ENCODE results near the gene ASB6. TPM values are rescaled to one million over a fixed set of nuclear protein-coding genes. Genes with fewer than 3 reads are reported as not detected.

ASB6 gene
- polyA plus RNA-seq, 1 of the 3 experiments (the other 2 are of a cell fraction) = 35.9 TPM

GRCh38 chr9:129649726-129650679 is 8.1 kb upstream of the ASB6 start:
- peak overlapping the region; percentile 33 to 97; a peak in 3 of 4 replicates for H3K27ac ChIP-seq (ENCODE audit: low read depth in 2 of 2, low read length in 1 of 2)
- CTCF ChIA-PET = interaction anchor here (1.1 to 1.4 kb wide), 3 partner anchors 9 to 140 kb away, joined by 3 to 7 read pairs (median 4); no protein-coding TSS in a partner anchor
- H3K36me3 ChIP-seq (replicated peaks in 1 of 2; ENCODE audit: control insufficient read depth in 1 of 2, insufficient read depth in 2 of 2, low read length in 1 of 2) = no peaks in the 10 kb centered on the region
- DNase-seq = peak; percentile 92
- no peaks in the 10 kb centered on the region for H3K9me2 ChIP-seq
- no peaks in the 10 kb centered on the region for H4K20me1 ChIP-seq (ENCODE audit: insufficient read depth)
- peaks cover 2% of the 10 kb centered on the region for H3F3A ChIP-seq (replicated peaks; ENCODE audit: insufficient read depth)
- POLR2A ChIA-PET = interaction anchor here (0.6 to 1.2 kb wide), 4 partner anchors 27 to 75 kb away, joined by 3 to 4 read pairs (median 4); no protein-coding TSS in a partner anchor
- no peaks in the 10 kb centered on the region for H3K9me3 ChIP-seq
- no peaks in the 10 kb centered on the region for H3K79me2 ChIP-seq (ENCODE audit: insufficient read depth)
- peaks cover 0 to 36% of the 10 kb centered on the region in 2 experiments; a peak in 2 of 4 replicates for H3K4me1 ChIP-seq (ENCODE audit: control insufficient read depth in 1 of 2, insufficient read depth in 2 of 2, low read depth in 1 of 2, low read length in 1 of 2)
- H3K27me3 ChIP-seq (ENCODE audit: insufficient read depth) = no peaks in the 10 kb centered on the region
- H3K9ac ChIP-seq = no peak overlapping the region
- H3K4me3 ChIP-seq (ENCODE audit: low read depth in 2 of 2, low read length in 1 of 2) = no peak overlapping the region
- no peak overlapping the region for H3K4me2 ChIP-seq
- no peak overlapping the region for H2AFZ ChIP-seq (ENCODE audit: low read depth)
- WGBS (ENCODE audit: low lambda C conversion rate) = 42% methylated on average over 15 of the region's 20 CpGs
- TF ChIP-seq MEF2A (IDR thresholded peaks at IDR 0.05; ENCODE audit: borderline replicate concordance, low read depth) (no peak), YY1 (IDR thresholded peaks at IDR 0.05; ENCODE audit: low read depth) (no peak), RAD21 (IDR thresholded peaks at IDR 0.05; ENCODE audit: low read length) (0 out of 2 replicates have a peak, but pooled peaks have one; percentile 11), RFX5 (IDR thresholded peaks at IDR 0.05; ENCODE audit: low read length) (no peak), ELF1 (IDR thresholded peaks at IDR 0.05) (no peak), SIN3A (IDR thresholded peaks at IDR 0.05; ENCODE audit: borderline replicate concordance, low read depth, low read length) (no peak), TAF1 (IDR thresholded peaks at IDR 0.05; ENCODE audit: borderline replicate concordance, low read depth, low read length) (no peak), SMC3 (IDR thresholded peaks at IDR 0.05; ENCODE audit: low read depth, low read length) (no peak), RCOR1 (IDR thresholded peaks at IDR 0.05; ENCODE audit: low read length) (peak; percentile 76; the same call in 1 of the 2 replicates), JUND (IDR thresholded peaks at IDR 0.05) (no peak), GATA2 (CRISPR knock-in tag; IDR thresholded peaks at IDR 0.05) (no peak), FOXM1 (IDR thresholded peaks at IDR 0.05; ENCODE audit: low read depth) (no peak), REST (IDR thresholded peaks at IDR 0.05; ENCODE audit: low read depth, low read length) (no peak), MAX (IDR thresholded peaks at IDR 0.05; ENCODE audit: low read depth) (no peak), CTCF (IDR thresholded peaks at IDR 0.05) (no peak), NRF1 (IDR thresholded peaks at IDR 0.05; ENCODE audit: low read depth, low read length) (no peak), GABPA (IDR thresholded peaks at IDR 0.05; ENCODE audit: low read depth) (no peak), TCF12 (IDR thresholded peaks at IDR 0.05) (peak; percentile 65; the same call in 1 of the 2 replicates), EP300 (IDR thresholded peaks at IDR 0.05; ENCODE audit: borderline replicate concordance in 1 of 2, low read depth in 1 of 2, low read length in 1 of 2) (0 out of 4 replicates have a peak, but pooled peaks of 1 of the 2 experiments have one; percentile 50), TEAD4 (IDR thresholded peaks at IDR 0.05; ENCODE audit: borderline replicate concordance, insufficient read depth) (no peak), MXI1 (IDR thresholded peaks at IDR 0.05; ENCODE audit: low read depth, low read length) (no peak), NFIC (IDR thresholded peaks at IDR 0.05; ENCODE audit: borderline replicate concordance) (no peak), FOXJ3 (CRISPR knock-in tag; IDR thresholded peaks at IDR 0.05) (0 out of 2 replicates have a peak, but pooled peaks have one; percentile 13), EZH2phosphoT487 (IDR thresholded peaks at IDR 0.05; ENCODE audit: borderline replicate concordance, low read depth) (no peak)
- TF ChIP-seq, protein P1, sequence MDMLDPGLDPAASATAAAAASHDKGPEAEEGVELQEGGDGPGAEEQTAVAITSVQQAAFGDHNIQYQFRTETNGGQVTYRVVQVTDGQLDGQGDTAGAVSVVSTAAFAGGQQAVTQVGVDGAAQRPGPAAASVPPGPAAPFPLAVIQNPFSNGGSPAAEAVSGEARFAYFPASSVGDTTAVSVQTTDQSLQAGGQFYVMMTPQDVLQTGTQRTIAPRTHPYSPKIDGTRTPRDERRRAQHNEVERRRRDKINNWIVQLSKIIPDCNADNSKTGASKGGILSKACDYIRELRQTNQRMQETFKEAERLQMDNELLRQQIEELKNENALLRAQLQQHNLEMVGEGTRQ (IDR thresholded peaks at IDR 0.05; ENCODE audit: borderline replicate concordance, low read depth, low read length) = no peak
- TF ChIP-seq, protein P2, sequence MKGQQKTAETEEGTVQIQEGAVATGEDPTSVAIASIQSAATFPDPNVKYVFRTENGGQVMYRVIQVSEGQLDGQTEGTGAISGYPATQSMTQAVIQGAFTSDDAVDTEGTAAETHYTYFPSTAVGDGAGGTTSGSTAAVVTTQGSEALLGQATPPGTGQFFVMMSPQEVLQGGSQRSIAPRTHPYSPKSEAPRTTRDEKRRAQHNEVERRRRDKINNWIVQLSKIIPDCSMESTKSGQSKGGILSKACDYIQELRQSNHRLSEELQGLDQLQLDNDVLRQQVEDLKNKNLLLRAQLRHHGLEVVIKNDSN (IDR thresholded peaks at IDR 0.05; ENCODE audit: borderline replicate concordance, low read depth) = no peak
